DMS53 (cell line): ENCODE measurements around the gene NEK6.

Source experiments
- DNase-seq: peaks from one replicate; lab custom pipeline; 2025; lab: John Stamatoyannopoulos, UW

NEK6 gene

GRCh38 chr9:124399968-124400940 is 142.5 kb downstream of the NEK6 start:
- no peak for DNase-seq
